SKM-1 (cell line): ENCODE measurements around the gene SNX17.
A peak's percentile ranks its signal among the peaks of the same experiment; 100 is the strongest.
"Not testable (repeated sequence)": the region's sequence is repeated elsewhere in the genome, so short reads cannot be mapped to it uniquely, and the experiment has no call there.

Experiments
- DNase-seq: peaks from one replicate; lab custom pipeline; 2025; ENCODE audit not compliant: unreplicated experiment; lab: John Stamatoyannopoulos, UW

The SNX17 gene

DNA sequence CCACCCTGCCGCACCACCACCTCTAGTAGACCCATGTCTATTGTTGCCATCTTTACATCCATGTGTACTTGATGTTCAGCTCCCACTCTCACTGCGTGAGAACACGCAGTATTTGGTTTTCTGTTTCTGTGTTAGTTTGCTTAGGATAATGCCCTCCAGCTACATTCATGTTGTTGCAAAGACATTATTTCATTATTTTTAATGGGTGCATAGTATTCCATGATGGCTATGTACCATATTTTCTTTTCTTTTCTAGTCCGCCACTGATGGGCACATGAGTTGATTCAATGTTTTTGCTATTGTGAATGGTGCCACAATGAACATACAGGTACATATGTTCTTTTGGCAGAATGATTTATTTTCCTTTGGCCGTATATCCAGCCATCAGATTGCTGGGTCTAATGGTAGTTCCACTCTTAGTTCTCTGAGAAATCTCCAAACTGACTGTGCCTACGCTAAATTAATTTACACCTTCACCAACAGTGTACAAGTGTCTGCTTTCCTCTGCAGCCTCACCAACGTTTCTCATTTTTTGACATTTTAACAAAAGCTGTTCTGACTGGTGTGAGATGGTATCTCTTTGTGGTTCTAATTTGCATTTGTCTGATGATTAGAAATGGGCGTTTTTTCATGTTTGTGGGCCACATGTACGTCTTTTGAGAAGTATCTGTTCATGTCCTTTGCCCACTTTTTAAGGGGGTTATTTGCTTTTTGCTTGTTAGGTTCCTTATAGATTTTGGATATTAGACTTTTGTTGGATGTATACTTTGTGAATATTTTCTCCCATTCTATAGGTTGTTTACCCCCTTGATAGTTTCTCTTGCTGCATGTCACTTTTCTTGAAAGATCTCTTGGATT lies 20.6 kb downstream of the SNX17 start:
- DNase-seq: no peak

DNA sequence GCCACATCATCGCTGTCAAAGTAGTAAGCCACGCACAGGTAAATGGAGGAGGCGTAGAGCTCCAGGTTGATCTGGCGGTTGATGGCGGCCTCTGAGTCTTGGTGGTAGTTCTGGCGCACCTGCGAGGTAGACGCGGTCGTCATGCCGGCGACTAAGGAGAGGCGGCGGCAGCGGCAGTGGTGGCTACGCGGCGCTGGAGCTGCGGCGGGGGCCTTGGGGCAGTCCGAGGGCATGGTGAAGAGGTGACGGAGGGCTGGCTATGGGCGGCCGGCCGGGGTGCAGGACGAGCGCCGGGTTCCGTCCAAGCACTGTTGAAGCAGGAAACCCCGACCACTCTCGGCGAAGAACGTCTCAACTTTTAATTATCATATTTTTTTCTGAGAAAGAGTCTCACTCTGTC lies 22.8 kb downstream of the SNX17 start:
- no peak for DNase-seq

DNA sequence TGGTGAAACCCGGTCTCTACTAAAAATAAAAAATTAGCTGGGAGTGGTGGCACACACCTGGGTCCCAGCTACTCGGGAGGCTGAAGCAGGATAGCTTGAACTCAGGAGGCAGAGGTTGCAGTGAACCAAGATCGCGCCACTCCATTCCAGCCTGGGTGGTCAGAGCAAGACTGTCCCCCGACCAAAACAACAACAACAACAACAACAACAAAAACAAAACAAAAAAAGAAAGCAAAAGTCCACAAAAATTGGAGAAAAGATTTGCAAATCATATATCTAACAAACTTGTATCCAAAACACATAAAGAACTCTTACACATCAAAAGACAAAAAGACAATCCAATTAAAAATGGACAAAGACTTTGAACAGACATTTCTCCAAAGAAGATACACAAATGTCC lies 28.5 kb downstream of the SNX17 start:
- no peak for DNase-seq

DNA sequence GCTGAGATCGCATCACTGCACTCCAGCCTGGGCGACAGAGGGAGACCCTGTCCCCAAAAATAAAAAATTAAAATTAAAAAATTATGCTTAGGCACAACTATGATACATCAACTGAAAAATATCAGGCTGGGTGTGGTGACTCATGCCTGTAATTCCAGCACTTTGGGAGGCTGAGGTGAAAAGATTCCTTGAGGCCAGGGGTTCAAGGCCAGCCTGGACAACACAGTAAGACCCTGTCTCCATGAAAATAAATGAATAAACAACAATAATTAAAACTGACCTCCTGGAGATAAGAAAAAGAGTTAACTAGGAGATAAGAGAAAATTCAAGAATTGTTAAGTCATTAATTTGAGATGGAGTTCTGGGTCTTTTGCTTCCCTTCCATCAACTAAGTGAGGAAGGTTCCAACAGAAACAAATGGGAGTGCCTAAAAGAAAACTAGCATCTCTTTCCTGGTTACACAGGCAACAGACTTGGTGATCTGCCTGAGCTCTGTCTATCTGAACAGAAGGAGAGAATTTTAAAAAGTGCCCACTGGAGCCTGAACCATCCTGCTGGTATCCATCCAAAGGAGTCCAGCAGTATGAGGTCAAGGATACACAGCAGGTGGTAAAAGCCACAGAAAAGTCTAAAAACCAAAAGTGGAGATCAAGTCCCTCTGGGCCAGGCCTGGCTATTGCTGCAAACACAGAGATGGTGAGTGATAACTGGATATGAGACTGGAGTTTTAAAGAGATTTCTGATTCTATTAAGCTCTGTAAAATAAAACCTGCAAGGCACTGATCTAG lies 30.1 kb downstream of the SNX17 start:
- DNase-seq: no peak

DNA sequence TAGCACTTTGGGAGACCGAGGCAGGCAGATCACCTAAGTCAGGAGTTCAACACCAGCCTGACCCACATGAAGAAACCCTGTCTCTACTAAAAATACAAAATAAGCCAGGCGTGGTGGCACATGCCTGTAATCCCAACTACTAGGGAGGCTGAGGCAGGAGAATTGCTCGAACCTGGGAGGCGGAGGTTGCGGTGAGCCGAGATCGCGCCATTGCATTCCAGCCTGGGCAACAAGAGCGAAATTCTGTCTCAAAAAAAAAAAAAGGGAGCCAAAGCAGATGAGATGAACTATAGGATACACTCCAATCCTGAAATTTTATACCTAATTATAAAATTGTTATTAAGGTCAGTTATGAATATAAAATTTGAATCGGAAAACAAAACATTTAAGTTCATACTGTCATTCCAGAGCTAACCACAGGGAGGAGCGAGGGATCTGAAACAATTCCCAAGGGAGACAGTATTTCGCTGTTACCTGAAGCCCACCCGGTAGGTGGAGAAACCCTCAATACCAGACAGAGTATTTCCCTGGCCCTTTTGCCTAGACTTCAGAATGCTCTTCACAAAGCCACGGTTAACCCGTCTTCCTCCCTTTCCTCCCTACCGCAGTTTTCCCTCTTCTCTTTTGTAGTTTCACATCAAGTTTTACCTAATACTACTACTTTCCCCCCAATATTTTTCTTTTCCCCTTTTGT lies 37.5 kb downstream of the SNX17 start:
- no peak for DNase-seq

DNA sequence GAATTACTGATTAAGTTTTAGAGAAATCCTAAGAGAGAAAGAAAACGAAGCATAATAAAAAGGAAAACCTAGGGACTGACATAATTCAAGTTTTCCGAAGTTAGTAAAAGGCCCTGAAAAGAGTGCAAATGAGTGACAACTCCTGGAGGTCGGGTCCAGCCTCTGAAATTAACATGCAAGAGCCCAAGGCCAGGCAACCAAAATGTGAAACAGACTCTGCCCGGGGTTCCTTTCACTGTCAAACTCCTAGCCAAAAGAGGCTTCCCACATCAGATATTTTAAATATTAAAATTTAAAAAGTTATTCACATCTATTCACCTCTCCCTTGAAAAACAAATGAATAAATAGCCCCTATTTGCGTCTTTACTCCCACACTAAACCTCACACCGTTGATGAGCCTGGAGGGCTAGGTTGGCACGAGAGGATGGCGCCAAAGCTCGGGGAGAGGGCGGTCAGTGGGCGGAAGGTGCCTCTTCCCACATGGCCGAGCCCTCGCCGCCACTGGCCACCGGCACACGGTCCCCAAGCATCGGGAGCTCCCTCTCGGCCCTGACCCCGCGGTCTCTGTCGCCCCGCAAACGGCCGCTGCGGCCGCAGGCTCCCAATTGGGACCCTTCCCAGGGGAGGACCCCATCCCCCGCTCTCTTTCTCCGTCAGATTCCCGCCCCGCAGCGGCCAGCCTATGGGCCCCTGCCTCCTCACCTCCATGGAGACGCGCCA lies 38.3 kb downstream of the SNX17 start:
- no peak for DNase-seq

DNA sequence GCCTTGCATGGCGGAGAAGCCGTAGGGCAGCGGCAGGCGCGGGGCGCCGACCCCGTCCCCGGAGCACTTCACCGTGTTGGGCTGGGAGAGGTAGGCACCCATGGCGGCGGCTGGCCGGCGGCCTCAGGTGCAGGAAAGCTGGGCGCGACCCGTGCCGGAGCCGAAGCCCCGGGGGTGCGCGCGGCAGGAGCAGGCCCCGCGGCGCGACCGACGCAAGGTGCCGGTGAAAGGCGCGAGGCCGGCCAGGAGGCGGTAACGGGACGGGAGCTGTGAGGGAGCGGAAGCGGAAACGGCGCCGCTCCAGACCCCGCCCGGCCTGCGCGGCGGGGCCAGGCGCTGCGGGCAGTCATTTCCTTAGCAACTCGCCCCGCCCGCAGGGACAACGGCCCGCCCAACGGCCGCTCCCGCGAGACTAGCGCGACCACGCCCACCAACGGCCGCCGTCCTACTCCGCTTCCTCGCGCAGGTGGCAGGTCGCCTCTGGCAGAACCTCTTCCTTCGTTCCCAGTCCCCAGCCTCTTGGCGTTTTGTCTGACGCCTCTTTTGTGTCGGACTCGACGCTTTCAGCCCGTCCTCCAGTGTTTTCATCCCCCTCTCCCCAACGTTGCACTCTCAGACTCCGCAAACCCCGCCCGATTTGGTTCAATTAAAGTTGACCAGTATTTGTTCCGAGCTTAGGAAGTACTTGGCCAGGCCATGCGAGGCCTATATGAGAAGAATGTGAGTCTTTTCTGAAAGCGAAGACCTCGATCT lies 39.1 kb downstream of the SNX17 start, which contains the start of gene PPM1G:
PPM1G (minus strand) TSS at position 271 of the 753 bp plus-strand sequence; CDS start at position 102, 169 bp downstream.
- DNase-seq: peak; percentile 87

DNA sequence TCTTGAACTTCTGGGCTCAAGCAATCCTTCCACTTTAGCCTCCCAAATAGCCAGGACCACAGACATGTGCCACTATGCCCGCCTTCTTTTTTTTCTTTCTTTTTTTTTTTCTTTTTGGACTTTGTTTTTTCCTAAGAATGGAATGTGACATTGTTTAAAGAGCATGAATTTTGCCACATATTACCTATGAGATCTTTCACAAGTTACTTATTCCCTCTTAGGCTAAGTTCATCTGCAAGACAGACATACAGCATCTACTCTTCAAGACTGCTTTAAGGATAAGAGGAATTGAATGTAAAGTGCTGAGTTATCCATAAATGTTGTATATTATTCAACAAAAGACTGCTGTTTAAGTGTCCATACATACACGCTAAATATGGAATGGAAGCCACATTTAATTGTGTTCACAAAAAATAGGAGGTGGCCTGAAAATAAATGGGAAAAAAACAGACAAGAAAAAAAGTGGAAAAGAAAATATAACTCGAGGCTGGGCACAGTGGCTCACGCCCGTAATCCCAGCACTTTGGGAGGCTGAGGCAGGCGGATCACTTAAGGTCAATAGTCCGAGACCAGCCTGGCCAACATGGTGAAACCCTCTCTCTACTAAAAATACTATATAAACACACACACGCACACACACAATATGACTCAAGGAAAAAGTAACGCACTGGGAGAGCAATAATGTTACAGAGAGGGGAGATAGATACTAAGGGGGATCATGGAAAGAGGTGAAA lies 42.2 kb downstream of the SNX17 start:
- no peak for DNase-seq

DNA sequence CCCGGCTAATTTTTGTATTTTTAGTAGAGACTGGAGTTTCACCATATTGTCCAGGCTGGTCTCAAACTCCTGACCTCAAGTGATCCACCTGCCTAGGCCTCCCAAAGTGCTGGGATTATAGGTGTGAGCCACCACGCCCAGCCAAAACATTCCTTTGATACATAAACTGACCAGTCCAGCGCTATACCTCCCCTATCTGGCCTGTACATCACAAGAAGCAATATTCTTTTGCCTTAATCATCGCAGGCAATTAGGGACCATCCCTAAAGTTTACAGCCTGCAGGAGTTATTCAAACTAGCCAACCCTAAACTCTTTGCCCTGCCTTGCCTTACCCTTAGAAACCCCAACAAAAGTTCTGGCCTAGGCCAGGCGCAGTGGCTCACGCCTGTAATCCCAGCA lies 45.7 kb downstream of the SNX17 start:
- no peak for DNase-seq

DNA sequence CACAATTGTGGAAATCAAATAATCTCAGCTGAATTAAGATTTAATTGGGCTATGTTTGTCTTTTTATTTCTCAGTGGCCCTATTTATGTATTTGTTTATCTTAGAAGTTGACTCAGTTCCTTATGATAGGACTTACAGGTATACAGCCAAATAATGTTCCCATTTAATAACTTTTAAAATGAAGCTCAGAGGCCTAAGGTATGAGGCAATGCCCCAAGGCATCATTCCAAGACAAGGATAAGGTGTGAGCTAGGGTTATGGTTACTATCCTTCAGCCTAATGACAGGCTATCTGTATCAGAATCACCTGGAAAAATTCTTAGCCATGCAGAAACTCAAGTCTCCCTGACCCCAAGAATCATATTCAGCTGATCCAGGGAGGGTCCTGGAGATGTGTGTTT lies 50.6 kb downstream of the SNX17 start:
- DNase-seq: no peak

DNA sequence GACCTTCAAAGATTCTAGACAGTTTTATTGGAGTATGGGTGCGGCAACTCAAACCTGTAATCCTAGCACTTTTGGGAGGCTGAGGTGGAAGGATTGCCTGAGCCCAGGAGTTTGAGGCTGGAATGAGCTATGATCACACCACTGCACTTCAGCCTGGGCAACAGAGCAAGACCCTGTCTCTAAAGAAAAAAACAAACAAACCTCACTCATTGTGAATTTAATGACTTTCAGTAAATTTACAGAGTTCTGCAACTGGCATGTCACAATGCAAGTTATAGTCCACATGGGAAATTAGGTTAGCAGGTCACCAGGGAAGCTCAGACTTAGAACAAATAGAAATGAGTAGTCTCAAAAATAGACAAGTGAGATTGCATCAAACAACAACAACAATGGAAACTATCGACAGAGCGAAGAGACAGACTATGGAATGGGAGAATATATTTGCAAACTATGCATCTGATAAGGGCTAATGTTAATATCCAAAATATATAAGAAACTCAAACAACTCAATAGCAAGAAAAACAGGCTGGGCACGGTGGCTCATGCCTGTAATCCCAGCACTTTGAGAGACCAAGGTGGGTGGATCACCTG lies 51.3 kb downstream of the SNX17 start:
- no peak for DNase-seq

DNA sequence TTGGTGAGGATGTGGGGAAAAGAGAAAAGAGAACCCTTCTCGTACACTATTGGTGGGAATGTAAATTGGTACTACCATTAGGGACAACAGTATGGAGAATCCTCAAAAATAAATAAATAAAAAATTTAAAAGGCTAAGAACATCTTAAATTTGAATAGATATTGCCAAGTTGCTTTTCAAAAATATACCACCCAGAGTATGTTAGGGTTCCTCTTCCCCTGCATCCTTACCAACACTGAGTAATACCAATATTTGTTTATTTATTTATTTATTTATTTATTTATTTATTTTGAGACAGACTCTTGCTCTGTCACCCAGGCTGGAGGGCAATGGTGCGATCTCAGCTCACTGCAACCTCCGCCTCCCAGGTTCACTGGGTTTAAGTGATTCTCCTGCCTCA lies 52.5 kb downstream of the SNX17 start:
- no peak for DNase-seq

DNA sequence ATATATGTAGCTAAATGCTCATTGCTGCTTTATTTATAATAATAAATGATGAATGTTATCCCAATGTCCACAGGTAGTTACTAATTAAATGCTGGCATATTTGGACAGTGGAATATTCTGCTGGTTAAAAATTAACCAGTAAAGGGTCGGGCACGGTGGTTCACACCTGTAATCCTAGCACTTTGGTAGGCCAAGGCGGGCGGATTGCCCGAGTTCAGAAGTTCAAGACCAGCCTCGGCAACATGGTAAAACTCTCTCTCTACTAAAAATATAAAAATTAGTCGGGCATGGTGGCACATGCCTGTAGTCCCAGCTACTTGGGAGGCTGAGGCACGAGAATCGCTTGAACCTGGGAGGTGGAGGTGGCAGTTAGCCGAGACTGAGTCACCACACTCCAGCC lies 54.6 kb downstream of the SNX17 start:
- DNase-seq: not testable (repeated sequence)
